Skeletal muscle tissue (tissue), 4 donors: ENCODE data around the gene ITGB3. TPM values are rescaled to one million over a fixed set of nuclear protein-coding genes. Genes with fewer than 3 reads are reported as not detected.
A peak's percentile ranks its signal among the peaks of the same experiment; 100 is the strongest.

Source experiments
- H3K27ac ChIP-seq: one replicate; pipeline ENCODE4 v1.7.0; 2013; ENCODE audit warnings: mild to moderate bottlenecking, low read depth, low read length, inconsistent platforms
- H3K27me3 ChIP-seq, 3 donors: one replicate each; pipeline ENCODE4 v1.7.0; 2013; ENCODE audit warnings: low read length in 3 of 3; ENCODE audit not compliant: control insufficient read depth in 3 of 3, insufficient read depth in 3 of 3
- H3K36me3 ChIP-seq, 3 donors: one replicate each; pipeline ENCODE4 v1.7.0; 2013; ENCODE audit warnings: low read length in 3 of 3; ENCODE audit not compliant: control insufficient read depth in 3 of 3, insufficient read depth in 3 of 3
- H3K4me1 ChIP-seq, 3 donors: one replicate each; pipeline ENCODE4 v1.7.0; 2013; ENCODE audit warnings: low read length in 3 of 3, mild to moderate bottlenecking in 3 of 3; ENCODE audit not compliant: control insufficient read depth in 3 of 3, insufficient read depth in 3 of 3
- H3K4me3 ChIP-seq, 3 donors: one replicate each; pipeline ENCODE4 v1.7.0; 2013; ENCODE audit warnings: low read length in 3 of 3
- H3K9ac ChIP-seq, 3 donors: one replicate each; pipeline ENCODE4 v1.7.0; 2013; ENCODE audit warnings: low read length in 3 of 3, mild to moderate bottlenecking in 3 of 3, moderate library complexity in 2 of 3, low read depth in 1 of 3
- H3K9me3 ChIP-seq, 3 donors: one replicate each; pipeline ENCODE4 v1.7.0; 2013; ENCODE audit warnings: low read length in 3 of 3; ENCODE audit not compliant: control insufficient read depth in 3 of 3
- total RNA-seq: library from RNA; depleted of rRNA; stranded (reverse); fragments of >200 nt; gene quantifications from one replicate; pipeline ENCODE4 v1.2.3, GENCODE V29; 2014
- donor health status: Osteomylitis.

The ITGB3 gene
- total RNA-seq, 1 donor from 2014 or later = 11.0 TPM

DNA sequence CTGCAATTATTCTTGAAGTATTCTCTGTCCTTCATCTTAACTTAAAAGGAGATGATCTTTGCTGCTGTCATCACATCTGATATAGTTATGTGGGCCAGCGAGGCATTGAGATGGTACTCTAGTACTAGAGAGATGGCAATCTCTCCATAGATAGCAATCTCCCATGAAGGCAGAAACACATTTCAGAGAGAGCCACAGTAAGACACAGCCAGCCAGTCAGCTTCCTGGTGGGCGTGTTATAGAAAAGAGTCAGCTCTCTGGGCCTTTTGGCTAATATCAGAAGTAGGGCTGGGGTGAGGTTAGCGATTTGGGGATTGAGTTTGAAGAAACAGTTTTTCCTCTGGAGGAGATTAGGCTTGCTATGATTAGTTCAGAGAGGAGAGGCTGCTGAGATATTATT is 47.5 kb downstream of the ITGB3 start:
- no peaks in the 10 kb centered on the region for H3K9me3 ChIP-seq
- no peak overlapping the region for H3K27ac ChIP-seq
- H3K9ac ChIP-seq = no peak overlapping the region
- no peaks in the 10 kb centered on the region for H3K27me3 ChIP-seq
- no peak overlapping the region for H3K4me3 ChIP-seq
- peaks cover 0 to 4% (median 0%) of the 10 kb centered on the region in 3 donors for H3K4me1 ChIP-seq
- H3K36me3 ChIP-seq = peaks cover 0 to 9% (median 2%) of the 10 kb centered on the region in 3 donors

DNA sequence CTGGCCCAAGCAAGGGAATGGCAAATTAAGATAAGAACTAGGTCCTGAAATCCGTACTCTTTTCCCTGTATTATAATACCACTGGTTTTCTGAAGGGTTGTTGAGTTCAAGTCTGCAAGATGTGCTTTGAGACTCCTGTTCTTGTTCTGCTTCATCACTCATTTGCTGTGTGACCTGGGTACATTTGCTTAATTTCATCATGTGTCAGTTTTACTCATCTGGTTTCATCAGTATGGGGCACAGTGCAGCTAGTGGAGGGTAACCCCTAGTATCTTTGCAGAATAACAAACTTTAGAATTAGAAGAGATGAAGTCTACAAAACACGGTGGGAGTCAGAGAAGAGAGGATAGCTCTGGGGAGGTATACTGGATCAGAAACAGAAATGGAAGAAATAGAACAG is 48.2 kb downstream of the ITGB3 start:
- Histone ChIP-seq H3K27me3 (no peaks in the 10 kb centered on the region), H3K9me3 (no peaks in the 10 kb centered on the region), H3K4me3 (no peak overlapping the region), H3K27ac (no peak overlapping the region), H3K9ac (no peak overlapping the region), H3K36me3 (peaks cover 0 to 9% (median 2%) of the 10 kb centered on the region in 3 donors), H3K4me1 (peaks cover 0 to 4% (median 0%) of the 10 kb centered on the region in 3 donors)

DNA sequence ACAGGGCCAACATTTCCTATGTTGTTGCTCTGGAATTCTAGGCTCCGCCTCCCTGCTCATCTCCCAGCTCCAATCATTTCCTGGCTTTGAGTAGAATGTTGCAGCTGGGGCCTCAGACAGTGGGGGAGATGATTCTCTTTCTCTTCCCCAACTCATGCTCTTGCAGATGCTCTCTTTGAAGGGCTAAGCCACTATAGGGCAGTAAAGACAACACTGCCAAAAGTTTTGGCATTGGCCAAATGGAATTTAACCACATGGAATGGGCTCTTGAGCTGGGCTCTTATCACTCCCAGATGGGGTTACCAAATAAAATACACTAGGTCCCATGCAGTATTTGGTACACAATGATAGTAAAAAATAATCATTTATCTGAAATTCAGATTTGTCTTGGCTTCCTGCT is 50.6 kb downstream of the ITGB3 start:
- no peak overlapping the region for H3K9ac ChIP-seq
- H3K4me3 ChIP-seq = no peak overlapping the region
- no peaks in the 10 kb centered on the region for H3K9me3 ChIP-seq
- H3K4me1 ChIP-seq = peaks cover 0 to 4% (median 0%) of the 10 kb centered on the region in 3 donors
- H3K27me3 ChIP-seq = no peaks in the 10 kb centered on the region
- H3K27ac ChIP-seq = no peak overlapping the region
- H3K36me3 ChIP-seq = peaks cover 0 to 9% (median 2%) of the 10 kb centered on the region in 3 donors

DNA sequence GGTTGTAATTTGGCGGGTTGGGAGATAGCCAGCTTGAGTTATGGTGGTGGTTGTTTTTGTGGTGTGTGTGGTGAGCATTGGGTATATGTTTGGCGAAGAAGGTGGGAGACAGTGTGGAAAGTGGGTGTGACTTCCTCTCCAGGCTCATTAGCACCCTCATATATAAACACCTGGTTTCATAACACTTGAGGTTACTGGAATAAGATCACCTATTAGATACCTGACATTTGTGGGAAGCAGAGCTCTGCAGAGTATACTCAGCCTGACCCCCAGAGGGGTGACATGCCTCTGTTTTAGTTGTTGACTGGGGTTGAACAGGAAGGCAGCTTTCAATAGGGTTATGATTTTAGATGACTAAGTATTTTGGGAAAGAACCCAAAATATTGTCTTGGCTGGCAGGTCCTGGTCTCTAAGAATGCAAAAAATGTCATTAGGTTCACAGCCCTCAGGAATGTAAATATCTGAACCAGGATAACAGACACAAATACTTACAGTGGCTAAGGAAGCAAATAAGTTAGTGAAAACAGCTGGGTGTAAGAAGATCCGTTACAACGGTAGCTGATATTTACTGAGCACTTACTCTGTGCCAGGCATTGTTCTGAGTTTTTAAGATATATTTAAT is 51.8 kb downstream of the ITGB3 start:
- H3K27ac ChIP-seq = peak overlapping the region; percentile 54

DNA sequence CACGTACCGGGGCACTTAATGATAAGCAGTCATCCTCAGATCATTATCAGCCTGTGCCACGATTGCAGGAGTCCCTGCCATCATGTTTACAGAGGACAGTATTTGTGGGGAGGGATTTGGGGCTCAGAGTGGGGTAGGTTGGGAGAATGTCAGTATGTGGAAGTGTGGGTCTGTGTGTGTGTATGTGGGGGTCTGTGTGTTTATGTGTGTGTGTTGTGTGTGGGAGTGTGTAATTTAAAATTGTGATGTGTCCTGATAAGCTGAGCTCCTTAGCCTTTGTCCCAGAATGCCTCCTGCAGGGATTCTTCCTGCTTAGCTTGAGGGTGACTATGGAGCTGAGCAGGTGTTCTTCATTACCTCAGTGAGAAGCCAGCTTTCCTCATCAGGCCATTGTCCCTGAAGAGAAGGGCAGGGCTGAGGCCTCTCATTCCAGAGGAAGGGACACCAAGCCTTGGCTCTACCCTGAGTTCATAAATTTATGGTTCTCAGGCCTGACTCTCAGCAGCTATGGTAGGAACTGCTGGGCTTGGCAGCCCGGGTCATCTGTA is 56.6 kb downstream of the ITGB3 start:
- no peaks in the 10 kb centered on the region for H3K9me3 ChIP-seq
- no peak overlapping the region for H3K27ac ChIP-seq
- H3K9ac ChIP-seq = no peak overlapping the region
- H3K4me3 ChIP-seq = no peak overlapping the region
- H3K4me1 ChIP-seq = peaks cover 0 to 2% (median under 1%) of the 10 kb centered on the region in 3 donors
- no peaks in the 10 kb centered on the region for H3K27me3 ChIP-seq
- H3K36me3 ChIP-seq = no peaks in the 10 kb centered on the region

More for the DNA sequence above, 51.8 kb downstream of the ITGB3 start:
- H3K9ac ChIP-seq = no peak overlapping the region
- H3K27me3 ChIP-seq = no peaks in the 10 kb centered on the region
- no peak overlapping the region for H3K4me3 ChIP-seq
- H3K4me1 ChIP-seq = peaks cover 0 to 4% (median 0%) of the 10 kb centered on the region in 3 donors
- H3K36me3 ChIP-seq = peaks cover 0 to 6% (median 2%) of the 10 kb centered on the region in 3 donors
- H3K9me3 ChIP-seq = no peaks in the 10 kb centered on the region

DNA sequence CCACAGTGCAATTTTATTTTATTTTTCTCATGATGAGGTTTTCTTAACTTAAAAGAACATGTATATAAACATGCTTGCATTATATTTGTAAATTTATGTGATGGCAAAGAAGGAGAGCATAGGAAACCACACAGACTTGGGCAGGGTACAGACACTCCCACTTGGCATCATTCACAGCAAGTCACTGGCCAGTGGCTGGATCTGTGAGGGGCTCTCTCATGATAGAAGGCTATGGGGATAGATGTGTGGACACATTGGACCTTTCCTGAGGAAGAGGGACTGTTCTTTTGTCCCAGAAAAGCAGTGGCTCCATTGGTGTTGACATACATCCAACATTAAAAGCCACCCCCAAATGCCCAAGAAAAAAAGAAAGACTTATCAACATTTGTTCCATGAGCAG is 57.8 kb downstream of the ITGB3 start:
- H3K9me3 ChIP-seq = no peaks in the 10 kb centered on the region
- no peak overlapping the region for H3K9ac ChIP-seq
- no peak overlapping the region for H3K27ac ChIP-seq
- H3K4me1 ChIP-seq = peaks cover 0 to 5% (median 4%) of the 10 kb centered on the region in 3 donors
- H3K4me3 ChIP-seq = no peak overlapping the region
- H3K27me3 ChIP-seq = no peaks in the 10 kb centered on the region
- no peaks in the 10 kb centered on the region for H3K36me3 ChIP-seq

DNA sequence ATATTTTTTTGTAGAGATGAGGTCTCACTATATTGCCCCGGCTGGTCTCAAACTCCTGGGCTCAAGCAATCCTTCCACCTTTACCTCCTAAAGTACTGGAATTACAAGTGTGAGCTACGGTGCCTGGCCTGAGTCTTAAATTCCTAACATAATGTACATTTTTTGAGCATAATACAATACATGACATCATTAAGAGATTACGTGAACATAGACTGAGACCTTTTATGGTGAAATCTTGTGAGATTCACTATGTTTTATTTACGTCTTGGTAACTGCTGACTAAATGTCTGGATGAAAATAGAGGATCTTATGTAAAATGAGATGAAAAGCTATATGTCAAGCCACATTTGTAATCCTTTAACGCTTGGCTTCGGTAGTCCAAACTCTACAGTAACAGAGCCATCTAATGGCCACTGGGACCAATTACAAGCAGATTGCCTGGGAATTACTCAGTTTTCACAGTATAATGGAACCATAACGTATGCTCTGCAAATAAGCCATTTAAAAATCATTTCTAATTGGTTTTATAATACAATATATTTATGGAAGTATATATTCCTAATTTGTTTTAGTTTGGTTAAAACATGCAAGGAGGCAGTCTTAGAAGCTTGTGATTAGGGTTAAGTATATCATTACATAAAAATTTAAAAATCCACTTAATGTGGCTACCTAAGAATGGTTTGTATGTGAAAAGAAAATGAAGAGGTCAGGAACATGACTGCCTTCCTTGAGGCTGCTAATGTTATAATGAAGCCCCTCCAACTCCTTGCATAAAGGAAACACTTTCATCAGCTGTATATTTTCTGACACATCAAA is 62.0 kb downstream of the ITGB3 start:
- no peaks in the 10 kb centered on the region for H3K36me3 ChIP-seq
- H3K27ac ChIP-seq = no peak overlapping the region
- peaks cover 0 to 5% (median 4%) of the 10 kb centered on the region in 3 donors for H3K4me1 ChIP-seq
- H3K9me3 ChIP-seq = no peaks in the 10 kb centered on the region
- H3K4me3 ChIP-seq = no peak overlapping the region
- H3K9ac ChIP-seq = no peak overlapping the region
- H3K27me3 ChIP-seq = no peaks in the 10 kb centered on the region

DNA sequence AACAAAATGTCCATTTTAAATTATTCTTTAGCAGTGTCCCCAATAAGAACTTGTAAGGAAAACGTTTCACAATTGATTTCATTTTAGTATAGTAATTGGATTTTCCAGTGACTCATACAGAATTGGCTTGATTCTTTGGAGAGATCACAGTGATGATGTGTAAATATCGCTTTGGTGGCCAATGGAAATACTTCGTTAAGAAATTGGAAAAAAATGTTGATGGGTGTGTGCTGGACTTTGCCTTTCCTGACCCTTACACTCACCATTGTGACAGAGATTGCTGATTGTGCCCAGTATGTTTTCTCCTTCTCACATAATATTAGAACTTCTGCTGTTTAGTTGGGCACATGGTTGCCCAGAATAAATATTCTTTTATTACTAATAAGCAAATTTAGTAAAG is 62.7 kb downstream of the ITGB3 start:
- peaks cover 0 to 5% (median 4%) of the 10 kb centered on the region in 3 donors for H3K4me1 ChIP-seq
- H3K9ac ChIP-seq = no peak overlapping the region
- H3K36me3 ChIP-seq = no peaks in the 10 kb centered on the region
- H3K4me3 ChIP-seq = no peak overlapping the region
- H3K27ac ChIP-seq = no peak overlapping the region
- H3K27me3 ChIP-seq = no peaks in the 10 kb centered on the region
- H3K9me3 ChIP-seq = peaks cover 0 to 2% (median 2%) of the 10 kb centered on the region in 3 donors

DNA sequence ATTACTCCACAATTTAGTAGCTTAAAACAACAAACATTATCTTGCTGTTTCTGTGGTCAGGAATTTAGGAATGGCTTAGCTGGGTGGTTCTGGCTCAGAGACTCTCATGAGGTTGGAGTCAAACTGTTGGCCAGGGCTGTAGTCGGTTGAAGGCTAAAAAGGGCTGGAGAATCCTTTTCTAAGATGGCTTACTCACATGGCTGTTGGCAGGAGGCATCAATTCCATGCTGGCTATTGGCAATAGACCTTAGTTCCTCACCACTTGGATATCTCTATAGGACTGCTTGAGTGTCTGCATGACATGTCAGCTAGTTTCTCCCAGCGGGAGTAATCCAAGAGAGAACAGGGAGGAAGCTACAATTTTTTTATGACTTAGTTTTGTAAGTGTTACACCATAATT is 63.5 kb downstream of the ITGB3 start:
- H3K4me3 ChIP-seq = no peak overlapping the region
- peaks cover 0 to 2% (median 2%) of the 10 kb centered on the region in 3 donors for H3K9me3 ChIP-seq
- H3K36me3 ChIP-seq = no peaks in the 10 kb centered on the region
- no peak overlapping the region for H3K27ac ChIP-seq
- no peak overlapping the region for H3K9ac ChIP-seq
- H3K27me3 ChIP-seq = no peaks in the 10 kb centered on the region
- H3K4me1 ChIP-seq = peaks cover 0 to 5% (median 4%) of the 10 kb centered on the region in 3 donors
